GM12872 (cell line): ENCODE data around the gene RNF130.

ENCODE experiments used
- TF ChIP-seq, protein P1 (sequence below): IDR thresholded peaks from 3 replicates; pipeline ENCODE4 v1.5.1; 2011; ENCODE audit warnings: low read depth, mild to moderate bottlenecking, low read length, moderate library complexity; ENCODE audit not compliant: insufficient read depth

RNF130 gene

DNA sequence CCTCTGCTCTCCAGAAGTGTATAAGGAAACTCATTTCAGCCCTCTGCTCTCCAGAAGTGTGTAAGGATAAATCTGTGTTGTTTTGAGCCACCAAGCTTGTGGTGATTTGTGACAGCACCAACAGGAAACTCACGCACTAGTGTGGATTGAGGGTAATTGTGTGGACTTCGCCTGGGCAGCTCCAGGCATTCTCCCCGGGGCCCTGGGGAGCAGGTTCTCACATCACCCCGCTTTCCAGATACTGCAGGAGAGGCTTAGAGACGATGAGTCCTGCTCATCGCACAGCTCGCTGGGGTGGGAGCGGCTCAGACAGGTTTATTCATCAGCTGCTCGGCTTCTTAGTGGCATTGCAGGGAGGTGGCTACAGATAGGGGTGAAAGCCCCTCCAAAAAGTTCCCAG, 38.4 kb upstream of the RNF130 start:
- TF ChIP-seq, protein P1, sequence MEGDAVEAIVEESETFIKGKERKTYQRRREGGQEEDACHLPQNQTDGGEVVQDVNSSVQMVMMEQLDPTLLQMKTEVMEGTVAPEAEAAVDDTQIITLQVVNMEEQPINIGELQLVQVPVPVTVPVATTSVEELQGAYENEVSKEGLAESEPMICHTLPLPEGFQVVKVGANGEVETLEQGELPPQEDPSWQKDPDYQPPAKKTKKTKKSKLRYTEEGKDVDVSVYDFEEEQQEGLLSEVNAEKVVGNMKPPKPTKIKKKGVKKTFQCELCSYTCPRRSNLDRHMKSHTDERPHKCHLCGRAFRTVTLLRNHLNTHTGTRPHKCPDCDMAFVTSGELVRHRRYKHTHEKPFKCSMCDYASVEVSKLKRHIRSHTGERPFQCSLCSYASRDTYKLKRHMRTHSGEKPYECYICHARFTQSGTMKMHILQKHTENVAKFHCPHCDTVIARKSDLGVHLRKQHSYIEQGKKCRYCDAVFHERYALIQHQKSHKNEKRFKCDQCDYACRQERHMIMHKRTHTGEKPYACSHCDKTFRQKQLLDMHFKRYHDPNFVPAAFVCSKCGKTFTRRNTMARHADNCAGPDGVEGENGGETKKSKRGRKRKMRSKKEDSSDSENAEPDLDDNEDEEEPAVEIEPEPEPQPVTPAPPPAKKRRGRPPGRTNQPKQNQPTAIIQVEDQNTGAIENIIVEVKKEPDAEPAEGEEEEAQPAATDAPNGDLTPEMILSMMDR, result no peak

DNA sequence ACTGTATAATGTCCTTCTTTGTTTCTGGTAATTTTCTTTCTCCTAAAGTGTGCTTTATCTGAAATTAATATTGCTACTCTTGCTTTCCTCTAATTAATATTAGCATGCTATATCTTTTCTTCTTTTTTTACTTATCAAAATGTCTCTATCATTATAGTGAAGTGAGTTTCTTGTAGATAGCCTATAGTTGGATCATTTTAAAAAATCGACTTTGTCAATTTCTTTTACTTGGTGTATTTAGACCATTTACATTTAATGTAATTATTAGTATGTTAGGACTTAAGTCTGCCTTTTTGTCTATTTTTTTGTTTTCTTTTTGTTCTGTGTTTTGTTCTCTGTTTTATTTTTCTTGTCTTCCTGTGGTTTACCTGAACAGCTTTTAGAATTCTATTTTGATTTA, 35.4 kb upstream of the RNF130 start:
- TF ChIP-seq, protein P1, result no peak

DNA sequence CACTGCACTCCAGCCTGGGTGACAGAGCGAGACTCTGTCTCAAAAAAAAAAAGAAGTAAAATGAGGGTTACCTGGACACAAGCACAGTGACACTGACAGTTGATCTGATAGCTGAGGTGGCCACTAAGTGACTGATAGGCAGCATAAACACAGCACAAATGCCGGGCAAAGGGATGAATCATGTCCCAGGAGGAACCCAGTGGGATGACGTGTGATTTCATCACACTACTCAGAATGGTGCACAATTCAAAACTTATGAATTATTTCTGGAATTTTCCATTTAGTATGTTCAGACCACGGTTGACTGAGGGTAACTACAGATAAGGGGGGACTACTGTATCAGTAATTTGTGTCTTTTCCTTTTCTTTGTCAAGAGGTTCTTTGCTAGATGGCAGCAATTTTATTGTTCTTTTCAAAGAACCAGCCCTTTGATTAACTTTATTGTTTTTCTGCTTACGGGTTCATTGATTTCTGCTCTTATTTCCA, 34.3 kb upstream of the RNF130 start:
- TF ChIP-seq, protein P1, result no peak

DNA sequence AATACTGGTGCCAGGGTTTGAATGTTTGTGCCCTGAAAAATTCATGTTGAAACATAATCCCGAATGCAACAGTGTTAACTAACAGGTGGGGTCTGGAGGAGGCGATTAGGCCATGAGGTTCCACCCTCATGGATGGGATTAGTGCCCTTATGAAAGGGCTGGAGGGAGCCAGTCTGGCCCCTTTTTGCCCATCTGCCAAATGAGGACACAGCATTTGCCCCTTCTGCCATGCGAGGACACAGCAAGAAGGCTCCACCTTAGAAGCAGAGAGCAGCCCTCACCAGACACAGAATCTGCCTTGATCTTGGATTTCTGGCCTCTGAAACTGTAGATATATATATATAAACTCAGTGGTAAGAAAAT, 32.6 kb upstream of the RNF130 start:
- TF ChIP-seq, protein P1, result no peak

DNA sequence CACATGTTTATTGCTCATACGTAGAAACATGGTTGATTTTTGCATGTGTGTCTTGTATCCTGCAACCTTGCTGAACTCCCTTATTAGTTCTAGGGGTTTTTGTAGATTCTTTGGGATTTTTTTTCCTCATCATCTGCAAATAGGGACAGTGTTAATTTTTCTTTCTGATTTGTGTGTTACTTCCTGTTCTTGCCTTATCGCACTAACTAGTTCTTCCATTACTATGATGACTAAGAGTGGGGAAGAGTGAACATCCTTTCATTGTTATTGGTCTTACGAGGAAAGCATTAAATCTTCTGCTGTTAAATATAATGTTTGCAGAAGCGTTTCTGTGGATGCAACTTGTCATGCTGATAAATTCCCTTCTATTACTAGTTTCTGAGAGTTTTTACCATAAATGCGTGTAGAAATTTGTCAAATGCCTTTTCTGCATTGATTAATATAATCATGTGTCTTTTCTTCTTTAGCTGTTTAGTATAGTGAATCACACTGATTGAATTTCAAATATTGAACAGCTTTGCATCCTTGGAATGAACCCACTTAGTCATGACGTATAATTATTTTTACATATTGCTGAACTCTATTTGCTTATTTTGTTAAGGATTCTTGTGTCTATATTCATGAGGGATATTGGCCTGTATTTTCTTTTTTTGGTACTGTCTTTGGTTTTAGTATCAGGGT, 32.1 kb upstream of the RNF130 start:
- TF ChIP-seq, protein P1, result no peak

DNA sequence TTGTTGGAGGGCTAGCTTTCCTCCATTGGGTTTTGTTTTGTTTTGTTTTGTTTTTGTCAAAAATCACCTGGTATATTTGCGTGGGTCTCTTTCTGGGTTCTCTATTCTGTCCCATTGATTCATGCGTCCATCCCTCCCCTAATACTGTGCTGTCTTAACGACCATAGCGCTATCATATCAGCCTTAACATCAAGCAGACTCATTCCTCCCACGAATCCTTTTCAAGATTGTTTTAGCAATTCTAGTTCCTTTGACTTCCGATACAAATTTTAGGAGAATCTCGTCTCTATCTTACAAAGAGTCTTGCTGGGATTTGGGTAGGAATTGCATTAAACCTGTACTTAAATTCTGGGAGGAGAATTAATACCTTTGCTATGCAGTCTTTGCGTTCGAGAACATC, 31.1 kb upstream of the RNF130 start:
- TF ChIP-seq, protein P1, result no peak

DNA sequence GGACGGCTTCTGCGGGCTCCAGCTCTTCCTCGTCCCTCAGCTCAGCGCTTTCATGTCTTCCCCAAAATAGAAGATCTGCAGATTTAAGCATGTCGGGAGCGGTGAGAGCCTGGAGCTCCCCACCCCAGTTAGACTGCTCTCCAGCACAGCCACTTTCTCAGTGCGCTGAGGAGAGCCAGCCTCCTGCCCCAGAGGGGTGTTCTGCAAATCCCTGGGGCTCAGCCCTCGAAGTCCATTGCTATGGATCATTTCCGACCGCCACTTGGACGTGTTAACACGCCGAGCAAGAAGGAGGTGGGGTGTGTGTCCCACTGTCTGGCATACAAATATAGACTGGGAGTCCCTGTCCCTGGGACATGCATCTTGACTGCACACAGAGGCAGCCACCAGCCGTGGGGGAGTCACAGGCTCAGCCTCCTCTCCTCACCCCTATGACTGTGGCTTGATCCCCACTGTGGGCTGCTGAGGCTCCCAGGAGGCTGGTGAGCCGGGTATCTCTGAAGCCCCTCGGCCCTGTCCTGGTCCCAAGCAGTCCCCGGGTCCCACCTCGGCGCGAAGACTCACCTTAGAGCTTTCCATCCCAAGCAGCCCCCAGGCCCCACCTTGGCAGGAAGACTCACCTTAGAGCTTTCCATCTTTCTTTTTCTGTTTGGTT, 30.0 kb upstream of the RNF130 start:
- TF ChIP-seq, protein P1, result no peak
